Effector memory CD4-positive, alpha-beta T cell (primary cell): ENCODE results near the gene MXD1.

Experiments used
- DNase-seq, 3 donors: peaks; one replicate each; pipeline ENCODE4 v3.0.0-alpha.2; 2020
- H3K27ac ChIP-seq: 2 replicates; pipeline ENCODE4 v1.7.0; 2013; ENCODE audit warnings: mild to moderate bottlenecking, low read length, moderate library complexity; ENCODE audit not compliant: insufficient read depth, poor library complexity, severe bottlenecking
- H3K27me3 ChIP-seq: replicated peaks from 2 replicates; pipeline ENCODE4 v1.7.0; 2013; ENCODE audit warnings: mild to moderate bottlenecking, low read length; ENCODE audit not compliant: insufficient read depth, control insufficient read depth, poor library complexity, severe bottlenecking
- H3K36me3 ChIP-seq: 2 replicates; pipeline ENCODE4 v1.7.0; 2013; ENCODE audit warnings: mild to moderate bottlenecking, low read length, moderate library complexity; ENCODE audit not compliant: control insufficient read depth, insufficient read depth
- H3K4me1 ChIP-seq: 2 replicates; pipeline ENCODE4 v1.7.0; 2013; ENCODE audit warnings: low read length, mild to moderate bottlenecking; ENCODE audit not compliant: control insufficient read depth, insufficient read depth, poor library complexity, severe bottlenecking
- H3K4me3 ChIP-seq: 2 replicates; pipeline ENCODE4 v1.7.0; 2013; ENCODE audit warnings: low read length, low read depth, mild to moderate bottlenecking; ENCODE audit not compliant: insufficient read depth, poor library complexity, severe bottlenecking
- H3K9me3 ChIP-seq: 2 replicates; pipeline ENCODE4 v1.7.0; 2013; ENCODE audit warnings: mild to moderate bottlenecking, low read length, moderate library complexity; ENCODE audit not compliant: control insufficient read depth

Gene MXD1

DNA sequence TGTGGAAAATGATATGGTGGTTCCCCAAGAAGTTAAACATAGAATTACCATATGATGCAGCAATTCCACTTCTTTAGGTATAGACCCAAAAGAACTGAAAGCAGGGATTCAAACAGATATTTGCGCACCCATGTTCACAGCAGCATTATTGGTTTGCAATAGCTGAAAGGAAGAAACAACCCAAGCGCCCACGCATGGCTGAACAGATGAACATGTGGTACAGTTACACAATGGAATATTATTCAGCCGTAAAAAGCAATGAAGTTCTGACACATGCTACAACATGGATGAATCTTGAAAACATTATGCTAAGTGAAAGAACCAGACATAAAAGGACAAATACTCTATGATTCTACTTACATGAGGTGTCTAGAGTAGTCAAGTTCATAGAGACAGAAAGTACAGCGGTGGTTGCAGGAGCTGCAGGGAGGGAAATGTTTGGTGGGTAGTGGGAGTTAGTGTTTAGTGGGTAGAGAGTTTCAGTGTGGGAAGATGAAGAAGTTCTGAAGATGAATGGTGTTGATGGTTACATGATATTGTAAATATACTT is 73.3 kb downstream of the MXD1 start:
- H3K27ac ChIP-seq, result no peak overlapping the region
- DNase-seq, result no peak
- H3K4me1 ChIP-seq, result no peaks in the 10 kb centered on the region
- H3K27me3 ChIP-seq, result no peaks in the 10 kb centered on the region
- no peak overlapping the region for H3K4me3 ChIP-seq
- no peaks in the 10 kb centered on the region for H3K36me3 ChIP-seq
- no peaks in the 10 kb centered on the region for H3K9me3 ChIP-seq

DNA sequence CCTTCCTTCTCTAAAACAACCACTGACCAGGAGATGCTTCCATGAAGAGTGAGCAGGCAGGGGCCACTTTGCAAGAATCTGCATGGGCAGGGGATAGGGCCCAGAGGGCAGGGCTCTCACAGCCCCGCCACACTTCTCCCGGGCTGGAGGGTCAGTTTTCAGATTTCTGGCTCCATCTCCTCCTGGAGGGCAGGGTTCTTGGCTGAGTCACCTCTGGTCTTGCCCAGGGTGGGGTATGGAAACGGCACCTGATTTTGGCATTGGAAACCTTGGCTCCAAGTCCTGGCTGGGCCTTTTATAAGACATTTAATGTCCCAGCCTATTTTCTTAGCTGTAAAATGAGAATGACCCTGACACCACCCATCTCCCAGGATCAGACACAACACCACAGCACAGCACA is 74.1 kb downstream of the MXD1 start:
- DNase-seq, result no peak
- Histone ChIP-seq H3K9me3 (no peaks in the 10 kb centered on the region), H3K36me3 (peaks cover 5% of the 10 kb centered on the region), H3K27ac (no peak overlapping the region), H3K4me1 (no peaks in the 10 kb centered on the region), H3K4me3 (no peak overlapping the region), H3K27me3 (no peaks in the 10 kb centered on the region)

DNA sequence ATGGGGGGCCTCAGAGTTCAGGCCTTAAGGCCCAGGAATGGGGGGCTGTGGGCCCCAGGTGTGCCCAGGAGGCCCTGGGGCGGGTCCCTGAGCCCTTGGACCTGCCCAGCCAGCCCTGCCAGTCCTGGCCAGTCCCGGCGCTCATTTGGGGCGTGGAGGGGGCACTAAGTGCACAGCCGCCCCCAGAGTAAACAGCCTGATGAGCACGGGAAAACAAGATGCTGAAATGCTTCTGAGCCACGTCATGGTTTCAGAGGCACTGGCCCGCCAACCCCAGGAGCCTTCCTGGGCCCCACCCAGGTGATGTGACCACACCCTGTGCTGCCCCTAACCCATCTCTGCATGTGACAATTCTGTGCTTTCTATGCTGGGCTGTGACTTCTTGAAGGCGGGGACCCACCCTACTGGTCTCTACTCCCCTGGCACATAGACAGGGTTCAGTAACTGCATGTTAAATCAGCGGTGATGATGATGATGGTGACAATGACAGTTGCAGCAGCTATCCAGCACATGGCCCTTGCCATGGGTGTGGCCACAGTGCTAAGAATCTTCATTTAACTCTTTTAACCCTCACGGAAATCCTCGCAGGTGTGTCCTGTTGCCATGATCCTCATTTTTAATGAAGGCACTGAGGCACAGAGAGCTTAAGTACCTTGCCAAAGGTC is 74.7 kb downstream of the MXD1 start:
- Histone ChIP-seq H3K36me3 (peaks cover 10% of the 10 kb centered on the region), H3K27me3 (no peaks in the 10 kb centered on the region), H3K4me1 (no peaks in the 10 kb centered on the region), H3K9me3 (no peaks in the 10 kb centered on the region), H3K4me3 (no peak overlapping the region), H3K27ac (no peak overlapping the region)
- DNase-seq, result no peak
